Gastroesophageal sphincter (tissue), 3 donors: ENCODE data around the gene POLK.

Source experiments
- POLR2A ChIP-seq, 2 donors: fragments of 450-650 bp; IDR thresholded peaks; one replicate each; pipeline ENCODE4 v1.6.1; 2017; ENCODE audit warnings: antibody characterized with exemption in 2 of 2, mild to moderate bottlenecking in 2 of 2, moderate library complexity in 1 of 2
- TF ChIP-seq, protein P1 (sequence below), 4 experiments: fragments of 200-600 bp in 2 of 4; fragments of 450-650 bp in 2 of 4; sonication (generic) in 1 of 4; IDR thresholded peaks; one replicate each; pipeline ENCODE4 v1.5.1; 2017 to 2019; ENCODE audit warnings: antibody characterized with exemption in 4 of 4, mild to moderate bottlenecking in 2 of 4, moderate library complexity in 2 of 4

DNA sequence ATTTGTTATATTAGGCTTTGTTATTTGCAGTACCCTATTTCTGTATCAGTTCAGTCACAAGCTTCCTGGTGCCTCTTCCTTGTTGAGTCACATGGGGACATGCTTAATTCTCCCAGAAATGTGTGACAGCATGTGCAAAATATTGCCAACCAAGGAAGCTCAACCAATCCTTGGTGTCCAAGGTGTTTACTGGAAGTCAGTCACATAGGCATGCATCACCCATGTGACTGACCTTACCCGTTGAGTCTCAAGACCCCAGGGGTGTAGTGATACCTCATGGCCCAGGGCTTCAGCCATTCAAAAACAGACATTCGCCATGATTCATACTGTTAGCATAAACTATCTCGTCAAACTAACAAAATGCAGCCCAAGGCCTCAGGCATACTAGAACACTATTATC is 90.3 kb downstream of the POLK start:
- TF ChIP-seq, protein P1, sequence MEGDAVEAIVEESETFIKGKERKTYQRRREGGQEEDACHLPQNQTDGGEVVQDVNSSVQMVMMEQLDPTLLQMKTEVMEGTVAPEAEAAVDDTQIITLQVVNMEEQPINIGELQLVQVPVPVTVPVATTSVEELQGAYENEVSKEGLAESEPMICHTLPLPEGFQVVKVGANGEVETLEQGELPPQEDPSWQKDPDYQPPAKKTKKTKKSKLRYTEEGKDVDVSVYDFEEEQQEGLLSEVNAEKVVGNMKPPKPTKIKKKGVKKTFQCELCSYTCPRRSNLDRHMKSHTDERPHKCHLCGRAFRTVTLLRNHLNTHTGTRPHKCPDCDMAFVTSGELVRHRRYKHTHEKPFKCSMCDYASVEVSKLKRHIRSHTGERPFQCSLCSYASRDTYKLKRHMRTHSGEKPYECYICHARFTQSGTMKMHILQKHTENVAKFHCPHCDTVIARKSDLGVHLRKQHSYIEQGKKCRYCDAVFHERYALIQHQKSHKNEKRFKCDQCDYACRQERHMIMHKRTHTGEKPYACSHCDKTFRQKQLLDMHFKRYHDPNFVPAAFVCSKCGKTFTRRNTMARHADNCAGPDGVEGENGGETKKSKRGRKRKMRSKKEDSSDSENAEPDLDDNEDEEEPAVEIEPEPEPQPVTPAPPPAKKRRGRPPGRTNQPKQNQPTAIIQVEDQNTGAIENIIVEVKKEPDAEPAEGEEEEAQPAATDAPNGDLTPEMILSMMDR (IDR thresholded peaks at IDR 0.05): no peak
- no peak for TF ChIP-seq POLR2A (IDR thresholded peaks at IDR 0.05)
